ENCODE data around the gene LRRK1. TPM values are rescaled to one million over a fixed set of nuclear protein-coding genes. Genes with fewer than 3 reads are reported as not detected.

Gene LRRK1
- total and polyA plus RNA-seq, 11 donors: 1.3 to 12.7 (median 2.1) TPM

DNA sequence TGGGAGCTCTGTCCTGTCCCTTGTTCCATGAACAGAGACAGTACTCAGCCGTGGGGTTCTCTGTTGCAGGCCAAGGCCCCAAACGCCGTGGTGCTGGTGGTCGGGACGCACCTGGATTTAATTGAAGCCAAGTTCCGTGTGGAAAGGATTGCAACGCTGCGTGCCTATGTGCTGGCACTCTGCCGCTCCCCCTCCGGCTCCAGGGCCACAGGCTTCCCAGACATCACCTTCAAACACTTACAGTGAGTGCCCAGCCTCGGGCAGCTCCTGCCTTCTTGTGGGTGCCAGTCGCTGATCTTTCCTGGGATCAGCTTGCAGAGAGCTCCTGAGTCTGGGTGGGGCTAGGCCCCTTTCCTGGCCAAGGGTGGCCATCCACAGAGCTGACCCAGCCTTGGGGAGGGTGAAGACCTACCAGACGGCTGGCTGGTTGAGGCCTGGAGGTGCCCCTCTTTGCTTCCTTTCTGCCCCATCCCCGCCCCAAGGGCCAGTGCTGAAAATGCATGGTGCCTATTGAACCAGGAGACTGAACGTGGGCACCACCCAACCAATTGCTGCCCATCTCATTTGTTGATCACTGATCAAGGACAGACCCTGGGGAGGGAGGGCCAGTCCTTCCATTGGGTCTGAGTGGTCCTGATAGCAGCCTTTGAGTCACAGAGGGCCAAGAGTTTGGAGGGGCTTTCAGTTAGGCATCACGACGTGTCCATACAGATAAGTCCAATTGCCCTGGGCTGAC lies 106.9 kb downstream of the LRRK1 start:
- no peaks in the 10 kb centered on the region for H3K9me3 ChIP-seq
- no peaks in the 10 kb centered on the region for H3K27me3 ChIP-seq
- intact Hi-C loops (cut with DNase I): loop anchor here in 1 of 10 donors (5.0 kb wide), 1 partner anchor 41 kb away; no protein-coding TSS in a partner anchor
- DNase-seq (peak in 2 of 5 donors; percentile 2 to 22), ATAC-seq (no peak)
- H3K27ac ChIP-seq: no peak overlapping the region
- H3K4me1 ChIP-seq: peaks cover 0 to 35% (median 15%) of the 10 kb centered on the region in 12 donors
- H3K36me3 ChIP-seq: peaks cover 0 to 58% (median 7%) of the 10 kb centered on the region in 9 donors
- TF ChIP-seq, protein P1, sequence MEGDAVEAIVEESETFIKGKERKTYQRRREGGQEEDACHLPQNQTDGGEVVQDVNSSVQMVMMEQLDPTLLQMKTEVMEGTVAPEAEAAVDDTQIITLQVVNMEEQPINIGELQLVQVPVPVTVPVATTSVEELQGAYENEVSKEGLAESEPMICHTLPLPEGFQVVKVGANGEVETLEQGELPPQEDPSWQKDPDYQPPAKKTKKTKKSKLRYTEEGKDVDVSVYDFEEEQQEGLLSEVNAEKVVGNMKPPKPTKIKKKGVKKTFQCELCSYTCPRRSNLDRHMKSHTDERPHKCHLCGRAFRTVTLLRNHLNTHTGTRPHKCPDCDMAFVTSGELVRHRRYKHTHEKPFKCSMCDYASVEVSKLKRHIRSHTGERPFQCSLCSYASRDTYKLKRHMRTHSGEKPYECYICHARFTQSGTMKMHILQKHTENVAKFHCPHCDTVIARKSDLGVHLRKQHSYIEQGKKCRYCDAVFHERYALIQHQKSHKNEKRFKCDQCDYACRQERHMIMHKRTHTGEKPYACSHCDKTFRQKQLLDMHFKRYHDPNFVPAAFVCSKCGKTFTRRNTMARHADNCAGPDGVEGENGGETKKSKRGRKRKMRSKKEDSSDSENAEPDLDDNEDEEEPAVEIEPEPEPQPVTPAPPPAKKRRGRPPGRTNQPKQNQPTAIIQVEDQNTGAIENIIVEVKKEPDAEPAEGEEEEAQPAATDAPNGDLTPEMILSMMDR (IDR thresholded peaks at IDR 0.05): no peak
- TF ChIP-seq POLR2A (IDR thresholded peaks at IDR 0.05): no peak
- H3K4me3 ChIP-seq: no peak overlapping the region
- WGBS, 4 donors: 88 to 97% (median 90%) methylated on average over 13 to 17 of the region's 17 CpGs

DNA sequence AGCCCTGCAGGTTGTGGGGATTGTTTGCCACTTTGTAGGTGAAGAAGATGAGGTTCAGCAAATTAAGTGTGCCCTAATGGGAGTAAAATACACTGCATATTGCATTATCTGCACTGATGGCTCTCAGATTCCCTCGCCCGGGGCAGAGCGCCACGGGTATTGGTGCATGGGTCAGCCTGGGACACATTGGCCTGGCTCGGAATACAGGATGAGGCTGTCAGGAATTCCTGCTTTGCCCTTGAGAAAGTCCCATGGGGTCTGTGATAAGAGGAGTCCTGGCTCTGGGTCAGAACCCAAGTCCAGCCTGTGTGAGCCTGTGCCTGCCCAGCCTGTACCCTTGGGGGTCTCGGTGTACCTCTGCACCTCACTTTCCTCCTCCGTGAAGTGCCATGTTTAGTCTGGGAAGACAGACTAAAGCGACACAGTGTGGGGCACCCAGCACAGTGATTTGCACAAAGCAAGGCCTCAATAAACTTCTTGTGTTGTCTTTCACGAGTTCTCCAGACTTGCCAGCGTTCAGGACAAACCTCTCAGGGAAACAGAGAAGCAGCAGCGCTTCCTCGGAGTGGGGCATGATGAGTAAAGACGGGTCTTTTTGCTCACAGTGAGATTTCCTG lies 107.6 kb downstream of the LRRK1 start:
- ATAC-seq (peak in 2 of 4 donors; percentile 16 to 44), DNase-seq (peak in 2 of 5 donors; percentile 6 to 37)
- Histone ChIP-seq H3K27ac (no peak overlapping the region), H3K27me3 (no peaks in the 10 kb centered on the region), H3K36me3 (peaks cover 0 to 61% (median 5%) of the 10 kb centered on the region in 9 donors), H3K4me1 (peaks cover 0 to 35% (median 15%) of the 10 kb centered on the region in 12 donors), H3K9me3 (no peaks in the 10 kb centered on the region), H3K4me3 (no peak overlapping the region)
- intact Hi-C loops (cut with DNase I): loop anchor here in 1 of 10 donors (5.0 kb wide), 1 partner anchor 41 kb away; no protein-coding TSS in a partner anchor
- 54 to 64% (median 59%) methylated on average over 11 to 13 of the region's 13 CpGs for WGBS, 4 donors
- TF ChIP-seq, protein P1 (IDR thresholded peaks at IDR 0.05): no peak
- TF ChIP-seq POLR2A (IDR thresholded peaks at IDR 0.05): no peak

DNA sequence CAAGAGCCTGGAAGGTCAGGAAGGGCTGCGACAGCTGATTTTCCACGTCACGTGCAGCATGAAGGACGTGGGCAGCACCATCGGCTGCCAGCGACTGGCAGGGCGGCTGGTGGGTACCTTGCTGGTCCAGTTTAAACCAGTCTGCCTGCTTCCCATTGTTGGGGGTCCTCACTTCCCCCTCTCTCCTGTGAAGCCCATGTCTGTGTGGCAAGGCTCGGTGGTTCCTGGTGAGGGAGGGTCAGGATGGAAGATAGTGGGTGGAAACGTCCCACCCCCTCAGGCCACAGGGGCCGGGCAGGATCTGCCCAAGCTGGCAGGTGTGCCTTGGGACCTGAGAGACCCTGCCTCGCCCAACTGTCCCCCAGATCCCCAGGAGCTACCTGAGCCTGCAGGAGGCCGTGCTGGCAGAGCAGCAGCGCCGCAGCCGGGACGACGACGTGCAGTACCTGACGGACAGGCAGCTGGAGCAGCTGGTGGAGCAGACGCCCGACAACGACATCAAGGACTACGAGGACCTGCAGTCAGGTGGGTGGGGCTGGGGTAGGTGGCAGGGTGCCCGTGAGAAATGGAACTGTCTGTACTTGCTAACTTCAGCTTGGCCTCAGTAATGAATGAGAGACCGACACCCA lies 108.2 kb downstream of the LRRK1 start:
- DNase-seq: peak in 2 of 5 donors; percentile 5 to 22

More for the DNA sequence above, 108.2 kb downstream of the LRRK1 start:
- no peak for ATAC-seq
- H3K36me3 ChIP-seq: peaks cover 0 to 54% (median 5%) of the 10 kb centered on the region in 9 donors
- WGBS, 4 donors: 79 to 95% (median 86%) methylated on average over 15 to 25 of the region's 25 CpGs
- TF ChIP-seq POLR2A (IDR thresholded peaks at IDR 0.05): no peak
- TF ChIP-seq, protein P1 (IDR thresholded peaks at IDR 0.05): no peak
- H3K4me1 ChIP-seq: peaks cover 0 to 33% (median 15%) of the 10 kb centered on the region in 12 donors
- intact Hi-C loops (cut with DNase I): loop anchor here in 1 of 10 donors (5.0 kb wide), 1 partner anchor 40 kb away; no protein-coding TSS in a partner anchor
- no peak overlapping the region for H3K27ac ChIP-seq
- H3K4me3 ChIP-seq: no peak overlapping the region
- no peaks in the 10 kb centered on the region for H3K9me3 ChIP-seq
- no peaks in the 10 kb centered on the region for H3K27me3 ChIP-seq
